Thoracic aorta (tissue), 2 donors: ENCODE results near the gene UCP1. TPM values are rescaled to one million over a fixed set of nuclear protein-coding genes. Genes with fewer than 3 reads are reported as not detected.

Source experiments
- ATAC-seq: fragments of 150-250 bp; one replicate; pipeline ENCODE4 v1.8.0; 2017; ENCODE audit warnings: low read depth; ENCODE audit not compliant: insufficient number of reproducible peaks, low FRiP score
- DNase-seq: peaks from one replicate; pipeline ENCODE4 v3.0.0-alpha.2; 2020; ENCODE audit warnings: low spot score
- H3K27ac ChIP-seq, 2 donors: fragments of 200-600 bp; sonication (generic); 1 replicate in 1 of 2; 2 replicates in 1 of 2; pipeline ENCODE4 v1.5.1; 2016; ENCODE audit warnings: mild to moderate bottlenecking in 2 of 2, moderate library complexity in 2 of 2
- H3K27me3 ChIP-seq: fragments of 200-600 bp; sonication (generic); replicated peaks from 2 replicates; pipeline ENCODE4 v1.6.0; 2016; ENCODE audit warnings: mild to moderate bottlenecking; ENCODE audit not compliant: insufficient read depth
- H3K36me3 ChIP-seq: fragments of 200-600 bp; sonication (generic); one replicate; pipeline ENCODE4 v1.5.1; 2016
- H3K4me1 ChIP-seq, 2 donors: fragments of 200-600 bp; sonication (generic); 1 replicate in 1 of 2; 2 replicates in 1 of 2; pipeline versions ENCODE4 v1.5.1 to v1.6.0; 2016; ENCODE audit warnings: low read depth in 2 of 2, mild to moderate bottlenecking in 1 of 2; ENCODE audit not compliant: control insufficient read depth in 1 of 2
- H3K4me3 ChIP-seq: fragments of 200-600 bp; sonication (generic); 2 replicates; pipeline ENCODE4 v1.5.1; 2016; ENCODE audit warnings: mild to moderate bottlenecking
- H3K9me3 ChIP-seq: fragments of 200-600 bp; sonication (generic); 2 replicates; pipeline ENCODE4 v1.5.1; 2016
- total RNA-seq, 2 donors: library from RNA; depleted of rRNA; stranded (reverse); fragments of >200 nt; gene quantifications; one replicate each; pipeline versions ENCODE4 v1.1.0 to v1.2.3, GENCODE V29; 2016
- TF ChIP-seq, protein P1 (sequence below): fragments of 200-600 bp; sonication (generic); IDR thresholded peaks from one replicate; pipeline ENCODE4 v1.5.1; 2019; ENCODE audit warnings: antibody characterized with exemption

UCP1 gene
- total RNA-seq, 2 donors from 2014 or later = not detected

DNA sequence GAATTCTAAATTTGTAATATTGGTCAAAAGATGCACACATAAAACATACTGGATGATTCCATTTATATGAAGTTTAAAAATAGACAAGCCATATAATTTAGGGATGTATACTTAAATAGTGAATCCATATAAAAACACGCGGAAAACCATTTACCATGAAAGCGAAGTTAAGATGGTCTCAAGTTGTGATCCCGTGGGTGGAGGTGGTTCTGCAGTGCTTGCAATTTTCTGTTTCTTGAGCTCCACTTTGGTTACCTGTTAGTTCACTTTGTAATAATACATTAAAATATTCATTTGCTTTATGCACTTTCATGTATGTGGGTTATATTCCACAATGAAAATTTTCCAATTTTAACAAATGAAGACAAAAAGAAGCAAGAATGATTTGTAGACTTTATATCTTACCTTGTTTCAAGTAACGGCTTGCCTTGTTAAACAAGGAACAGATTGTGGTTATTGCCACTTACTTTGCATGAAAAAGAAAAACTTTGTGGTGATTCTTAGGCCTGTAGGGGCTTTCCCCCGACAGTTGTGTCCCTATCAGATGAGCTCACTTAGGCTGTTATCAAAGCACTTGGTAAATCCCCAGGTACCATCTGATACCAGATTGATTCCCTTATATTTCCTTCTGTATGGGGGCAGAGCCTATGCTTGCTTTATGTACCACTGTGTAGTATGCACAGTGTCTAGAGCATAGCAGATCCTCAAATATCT is 12.2 kb downstream of the UCP1 start:
- H3K4me1 ChIP-seq = no peaks in the 10 kb centered on the region
- no peaks in the 10 kb centered on the region for H3K27me3 ChIP-seq
- TF ChIP-seq, protein P1, sequence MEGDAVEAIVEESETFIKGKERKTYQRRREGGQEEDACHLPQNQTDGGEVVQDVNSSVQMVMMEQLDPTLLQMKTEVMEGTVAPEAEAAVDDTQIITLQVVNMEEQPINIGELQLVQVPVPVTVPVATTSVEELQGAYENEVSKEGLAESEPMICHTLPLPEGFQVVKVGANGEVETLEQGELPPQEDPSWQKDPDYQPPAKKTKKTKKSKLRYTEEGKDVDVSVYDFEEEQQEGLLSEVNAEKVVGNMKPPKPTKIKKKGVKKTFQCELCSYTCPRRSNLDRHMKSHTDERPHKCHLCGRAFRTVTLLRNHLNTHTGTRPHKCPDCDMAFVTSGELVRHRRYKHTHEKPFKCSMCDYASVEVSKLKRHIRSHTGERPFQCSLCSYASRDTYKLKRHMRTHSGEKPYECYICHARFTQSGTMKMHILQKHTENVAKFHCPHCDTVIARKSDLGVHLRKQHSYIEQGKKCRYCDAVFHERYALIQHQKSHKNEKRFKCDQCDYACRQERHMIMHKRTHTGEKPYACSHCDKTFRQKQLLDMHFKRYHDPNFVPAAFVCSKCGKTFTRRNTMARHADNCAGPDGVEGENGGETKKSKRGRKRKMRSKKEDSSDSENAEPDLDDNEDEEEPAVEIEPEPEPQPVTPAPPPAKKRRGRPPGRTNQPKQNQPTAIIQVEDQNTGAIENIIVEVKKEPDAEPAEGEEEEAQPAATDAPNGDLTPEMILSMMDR = no peak
- no peaks in the 10 kb centered on the region for H3K36me3 ChIP-seq
- no peak overlapping the region for H3K27ac ChIP-seq
- DNase-seq = no peak
- no peaks in the 10 kb centered on the region for H3K9me3 ChIP-seq
- no peak for ATAC-seq
- H3K4me3 ChIP-seq = no peak overlapping the region

- Histone ChIP-seq H3K9me3 (no peaks in the 10 kb centered on the region), H3K4me1 (no peaks in the 10 kb centered on the region), H3K27me3 (no peaks in the 10 kb centered on the region), H3K36me3 (no peaks in the 10 kb centered on the region), H3K27ac (no peak overlapping the region), H3K4me3 (no peak overlapping the region)
- TF ChIP-seq, protein P1 = no peak
- no peak for DNase-seq
- ATAC-seq = no peak
These were observed 34.7 kb downstream of the UCP1 start for GRCh38 chr4:140533951-140534480.

DNA sequence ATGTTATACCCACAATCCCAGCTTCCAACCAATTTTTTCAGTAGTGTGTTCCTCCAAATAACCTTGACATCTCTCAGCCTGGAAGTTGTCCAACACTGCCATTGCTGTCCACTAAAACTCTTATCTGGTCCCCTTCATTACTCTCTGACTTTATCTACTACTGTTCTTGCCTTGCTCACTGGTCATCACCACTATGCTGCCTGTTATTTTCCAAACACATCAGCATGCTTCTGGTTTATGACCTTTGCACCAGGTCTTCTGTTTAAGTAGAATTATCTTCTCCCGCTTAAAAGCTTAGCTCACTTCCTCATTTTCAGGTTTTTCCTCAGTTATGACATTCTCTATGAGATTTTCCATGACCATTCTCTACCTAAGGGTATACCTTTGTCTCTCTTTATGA is 39.3 kb downstream of the UCP1 start:
- H3K27ac ChIP-seq = no peak overlapping the region
- no peak overlapping the region for H3K4me3 ChIP-seq
- no peaks in the 10 kb centered on the region for H3K27me3 ChIP-seq
- DNase-seq (no peak), ATAC-seq (no peak)
- no peaks in the 10 kb centered on the region for H3K36me3 ChIP-seq
- TF ChIP-seq, protein P1 = no peak
- H3K9me3 ChIP-seq = no peaks in the 10 kb centered on the region
- peaks cover 3 to 15% of the 10 kb centered on the region in 2 donors for H3K4me1 ChIP-seq

- no peaks in the 10 kb centered on the region for H3K36me3 ChIP-seq
- H3K9me3 ChIP-seq = no peaks in the 10 kb centered on the region
- peak within 1 kb of the TSS; percentile 75 to 82 for H3K27ac ChIP-seq
- H3K27me3 ChIP-seq = no peaks in the 10 kb centered on the region
- peaks cover 3 to 20% of the 10 kb centered on the region in 2 donors for H3K4me1 ChIP-seq
- DNase-seq (peak; percentile 97), ATAC-seq (peak; percentile 98)
- TF ChIP-seq, protein P1 = peak; percentile 87
- peak within 1 kb of the TSS; percentile 88 for H3K4me3 ChIP-seq
These were observed 44.7 kb downstream of the UCP1 start, which contains the start of gene ELMOD2 for GRCh38 chr4:140523857-140524742. Gene ELMOD2 (plus strand): TSS chr4:140524168. CDS start chr4:140525429, 1,261 bp downstream.

DNA sequence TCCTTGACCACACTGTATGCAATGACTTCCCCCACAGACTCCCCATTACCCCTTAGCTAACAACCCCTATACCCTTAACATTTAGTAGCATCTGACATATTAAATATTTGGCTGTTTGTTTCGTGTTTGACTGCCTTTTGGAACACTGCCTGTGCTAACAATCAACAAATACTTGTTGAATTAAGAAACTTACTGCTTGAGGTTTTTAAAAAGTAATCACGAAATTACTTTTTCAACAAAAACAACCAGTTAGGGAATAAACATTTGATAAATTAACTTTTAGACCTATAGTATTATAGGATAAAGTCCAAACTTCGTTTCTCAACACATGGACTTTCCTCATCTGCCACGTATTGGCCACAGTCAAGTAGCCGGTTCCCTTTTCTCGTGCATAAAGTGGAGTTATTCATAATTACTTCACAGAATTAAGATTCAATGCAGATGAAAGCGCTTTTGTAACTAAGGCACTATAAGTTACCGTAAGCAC is 45.3 kb downstream of the UCP1 start:
- ATAC-seq = peak; percentile 20

More for the DNA sequence above, 45.3 kb downstream of the UCP1 start:
- TF ChIP-seq, protein P1 = no peak
- H3K9me3 ChIP-seq = no peaks in the 10 kb centered on the region
- H3K4me1 ChIP-seq = peaks cover 3 to 20% of the 10 kb centered on the region in 2 donors
- no peaks in the 10 kb centered on the region for H3K27me3 ChIP-seq
- peak overlapping the region in 1 of 2 donors; percentile 68 for H3K27ac ChIP-seq
- no peaks in the 10 kb centered on the region for H3K36me3 ChIP-seq
- H3K4me3 ChIP-seq = peak overlapping the region; percentile 88
- DNase-seq = no peak
